Right ventricle myocardium inferior (tissue), 1 donor: ENCODE measurements around the gene MPST. TPM values are rescaled to one million over a fixed set of nuclear protein-coding genes. Genes with fewer than 3 reads are reported as not detected.
A peak's percentile ranks its signal among the peaks of the same experiment; 100 is the strongest.

Experiments used
- ATAC-seq: fragments of 200-7000 bp; cut with Tn5 transposase; one replicate; pipeline ENCODE4 v1.9.1; 2020; ENCODE audit warnings: mild to moderate bottlenecking, moderate library complexity
- DNase-seq: peaks from one replicate; pipeline ENCODE4 v3.0.0; 2021; ENCODE audit errors: missing footprints
- intact Hi-C: fragments of 100-400 bp; cut with DNase I; formaldehyde crosslinking; loops from one replicate; pipeline ENCODE4 v1.11.0; 2022
- total RNA-seq: library from RNA; stranded (reverse); fragmentation: NEBNext Ultra II Directional; extraction: Animal tissue kit (Norgen Biotek cat#: 25700); gene quantifications from one replicate; pipeline ENCODE4 v1.2.1, GENCODE V29; 2021
- donor health status: DM: no; HTN: yes; CAD: no; lungs with severe emphysema.

The MPST gene
- total RNA-seq, 1 donor from 2014 or later = 58.4 TPM

DNA sequence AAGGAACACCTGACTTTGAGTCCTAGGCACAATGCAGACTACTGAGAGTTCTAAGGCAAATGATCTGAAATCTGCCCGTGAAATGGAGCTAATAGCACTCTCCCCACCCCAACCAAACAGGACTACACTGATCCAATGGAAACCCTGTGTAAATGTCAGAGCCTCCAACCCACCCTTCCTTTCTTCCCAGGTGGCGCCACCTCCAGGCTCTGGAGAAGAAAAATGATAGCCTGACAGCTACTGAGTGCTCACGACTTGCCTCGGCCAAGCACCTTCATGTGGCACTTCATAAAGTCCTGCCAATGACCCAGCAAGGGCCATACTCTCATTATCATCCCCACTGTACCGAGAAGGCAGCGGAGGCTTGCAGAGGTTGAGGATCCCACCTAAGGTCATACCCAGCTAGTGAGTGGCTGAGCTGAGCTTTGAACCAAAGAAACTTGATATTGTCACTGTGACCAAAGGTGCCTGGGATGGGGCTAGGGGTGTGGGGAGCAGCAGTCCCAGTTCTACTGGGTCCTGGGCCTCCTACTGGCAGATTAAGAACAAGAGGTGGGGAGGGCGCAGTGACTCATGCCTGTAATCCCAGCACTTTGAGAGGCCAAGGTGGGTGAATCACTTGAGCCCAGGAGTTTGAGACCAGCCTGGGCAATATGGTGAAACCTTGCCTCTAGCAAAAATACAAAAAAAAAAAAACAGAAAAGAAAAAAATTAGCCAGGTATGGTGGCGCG, 20.8 kb upstream of the MPST start:
- no peak for DNase-seq
- intact Hi-C loops = no loop called here
- ATAC-seq = no peak

GRCh38 chr22:36999463-36999862, 20.1 kb upstream of the MPST start:
- ATAC-seq (no peak), DNase-seq (no peak)
- intact Hi-C loops = no loop called here

GRCh38 chr22:37000676-37001534, 18.6 kb upstream of the MPST start:
- ATAC-seq = no peak
- intact Hi-C loops = no loop called here
- no peak for DNase-seq

- ATAC-seq (no peak), DNase-seq (no peak)
- intact Hi-C loops = no loop called here
Observed at GRCh38 chr22:37001826-37002225, 17.7 kb upstream of the MPST start.

GRCh38 chr22:37002633-37003032, 16.9 kb upstream of the MPST start:
- intact Hi-C loops = no loop called here
- DNase-seq (no peak), ATAC-seq (no peak)

DNA sequence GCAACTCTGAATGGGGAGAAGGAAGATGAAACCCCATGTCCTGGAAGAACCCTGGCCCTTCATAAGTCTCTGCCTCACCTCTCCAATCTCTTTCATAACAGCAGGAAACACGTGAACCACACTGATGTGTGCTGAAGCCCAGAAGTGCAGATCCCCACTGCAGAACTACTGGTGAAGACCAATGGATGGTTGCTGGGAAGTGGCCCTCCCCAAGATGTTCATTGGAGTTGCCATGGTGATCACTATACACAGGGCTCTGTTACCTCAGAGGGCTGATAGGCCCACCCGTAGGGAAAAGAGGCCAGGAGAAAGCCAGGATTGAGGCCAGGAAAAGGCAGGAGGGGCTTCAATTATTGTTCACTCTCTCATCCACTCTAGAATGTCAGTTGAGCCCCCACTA, 11.9 kb upstream of the MPST start:
- no peak for DNase-seq
- intact Hi-C loops = no loop called here
- ATAC-seq = no peak

- DNase-seq = no peak
- no peak for ATAC-seq
- intact Hi-C loops = no loop called here
Observed at GRCh38 chr22:37008365-37008764, 11.2 kb upstream of the MPST start.

GRCh38 chr22:37009490-37009889, 10.1 kb upstream of the MPST start:
- intact Hi-C loops = no loop called here
- ATAC-seq (no peak), DNase-seq (no peak)

DNA sequence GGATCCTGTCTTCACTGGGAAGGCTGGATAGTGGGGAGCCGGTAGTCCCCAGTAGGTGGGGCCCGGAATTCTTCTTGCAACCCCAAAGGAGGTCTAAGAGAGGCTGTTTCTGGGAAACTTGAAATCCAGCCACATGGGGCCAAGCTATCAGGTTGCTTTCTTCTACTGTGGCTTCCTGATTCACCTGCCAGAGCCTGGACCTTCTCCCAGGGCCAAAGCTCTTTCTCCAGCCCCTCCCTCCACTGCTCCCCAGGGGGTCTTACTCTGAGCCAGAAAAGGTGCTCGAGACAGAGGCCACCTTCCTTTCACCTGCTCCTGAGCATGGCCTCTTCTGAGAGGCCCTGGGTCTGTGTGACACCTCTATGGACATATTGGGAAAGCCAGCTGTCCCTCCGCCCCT, 9.4 kb upstream of the MPST start:
- DNase-seq (no peak), ATAC-seq (no peak)

DNA sequence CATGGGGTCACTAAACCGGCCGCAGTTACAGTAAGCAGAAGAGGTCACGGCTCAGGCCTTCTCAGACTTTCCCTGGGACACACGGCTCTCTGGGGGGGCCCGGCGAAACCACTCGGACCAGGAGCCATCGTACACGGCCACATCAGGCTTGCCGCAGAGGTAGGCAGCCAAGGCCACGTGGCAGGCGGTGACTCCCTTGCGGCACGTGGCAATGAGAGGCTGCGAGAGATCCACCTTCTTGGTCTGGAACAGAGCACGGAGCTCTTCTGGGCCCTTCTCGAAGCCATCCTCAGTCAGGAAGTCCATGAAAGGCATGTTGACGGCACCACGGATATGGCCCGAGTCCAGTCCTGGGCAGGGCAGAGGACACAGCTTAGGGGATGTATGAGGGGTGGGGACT, 8.6 kb upstream of the MPST start:
- DNase-seq = no peak
- intact Hi-C loops = no loop called here

More for the DNA sequence above, 9.4 kb upstream of the MPST start:
- intact Hi-C loops = no loop called here

DNA sequence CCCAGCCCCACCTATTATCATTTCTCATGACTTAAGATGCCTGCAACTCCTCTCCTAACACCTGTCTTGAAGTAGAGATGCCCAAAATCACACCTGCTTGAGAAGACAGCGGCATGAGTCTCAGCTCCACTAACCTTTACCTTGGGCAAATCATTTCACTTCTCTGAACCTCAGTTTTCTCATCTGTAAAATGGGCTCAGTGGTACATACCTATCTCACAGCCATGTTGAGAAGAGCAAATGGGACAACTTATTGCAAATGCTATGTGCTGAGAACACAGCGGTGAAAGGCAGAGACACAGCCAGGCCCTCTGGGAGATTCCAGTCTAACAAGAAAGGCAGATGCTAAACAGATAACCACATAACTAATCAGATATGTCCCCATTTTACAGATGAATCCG, 8.1 kb upstream of the MPST start:
- DNase-seq (no peak), ATAC-seq (no peak)
- intact Hi-C loops = no loop called here

More for the DNA sequence above, 8.6 kb upstream of the MPST start:
- ATAC-seq = no peak

- no peak for DNase-seq
Observed at GRCh38 chr22:37012262-37012904, 7.2 kb upstream of the MPST start.

DNA sequence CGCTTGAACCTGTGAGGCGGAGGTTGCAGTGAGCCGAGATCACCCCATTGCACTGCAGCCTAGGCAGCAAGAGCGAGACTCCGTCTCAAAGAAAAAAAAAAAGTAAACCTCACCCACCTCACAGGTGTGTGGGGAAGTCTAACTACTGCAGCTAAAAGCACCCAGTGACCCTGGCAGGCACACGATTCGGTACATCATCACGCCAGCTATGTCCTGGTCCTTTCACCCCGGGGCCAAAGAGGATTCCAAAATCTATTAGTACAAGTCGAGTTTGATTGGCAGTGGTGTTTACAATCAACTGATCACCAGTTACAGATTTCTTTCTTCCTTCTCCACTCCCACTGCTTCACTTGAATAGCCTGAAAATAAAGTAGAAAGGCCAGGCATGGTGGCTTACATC, 6.6 kb upstream of the MPST start:
- intact Hi-C loops = no loop called here
- ATAC-seq (no peak), DNase-seq (no peak)

More at GRCh38 chr22:37012262-37012904, 7.2 kb upstream of the MPST start:
- intact Hi-C loops = no loop called here
- ATAC-seq = peak; percentile 74

DNA sequence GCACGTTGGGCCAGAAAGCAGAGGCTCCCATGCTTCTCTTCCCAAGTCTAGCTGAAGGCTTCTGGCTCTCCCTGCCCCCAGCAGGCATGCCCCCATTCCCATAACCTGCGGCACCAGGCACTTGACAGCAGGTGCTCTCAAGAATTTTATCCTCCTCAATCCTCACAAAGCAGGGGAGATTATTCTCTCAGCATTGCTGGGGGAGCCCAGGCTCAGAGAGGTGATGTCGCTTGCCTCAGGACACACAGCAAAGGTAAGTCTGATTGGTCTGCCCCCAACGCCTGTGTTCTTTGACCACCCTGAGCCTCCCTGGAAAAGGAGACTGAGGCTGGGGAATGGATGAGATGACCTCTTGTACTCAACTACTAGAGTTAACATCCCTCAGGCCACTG, 5.1 kb upstream of the MPST start:
- intact Hi-C loops = no loop called here
- ATAC-seq (no peak), DNase-seq (no peak)

DNA sequence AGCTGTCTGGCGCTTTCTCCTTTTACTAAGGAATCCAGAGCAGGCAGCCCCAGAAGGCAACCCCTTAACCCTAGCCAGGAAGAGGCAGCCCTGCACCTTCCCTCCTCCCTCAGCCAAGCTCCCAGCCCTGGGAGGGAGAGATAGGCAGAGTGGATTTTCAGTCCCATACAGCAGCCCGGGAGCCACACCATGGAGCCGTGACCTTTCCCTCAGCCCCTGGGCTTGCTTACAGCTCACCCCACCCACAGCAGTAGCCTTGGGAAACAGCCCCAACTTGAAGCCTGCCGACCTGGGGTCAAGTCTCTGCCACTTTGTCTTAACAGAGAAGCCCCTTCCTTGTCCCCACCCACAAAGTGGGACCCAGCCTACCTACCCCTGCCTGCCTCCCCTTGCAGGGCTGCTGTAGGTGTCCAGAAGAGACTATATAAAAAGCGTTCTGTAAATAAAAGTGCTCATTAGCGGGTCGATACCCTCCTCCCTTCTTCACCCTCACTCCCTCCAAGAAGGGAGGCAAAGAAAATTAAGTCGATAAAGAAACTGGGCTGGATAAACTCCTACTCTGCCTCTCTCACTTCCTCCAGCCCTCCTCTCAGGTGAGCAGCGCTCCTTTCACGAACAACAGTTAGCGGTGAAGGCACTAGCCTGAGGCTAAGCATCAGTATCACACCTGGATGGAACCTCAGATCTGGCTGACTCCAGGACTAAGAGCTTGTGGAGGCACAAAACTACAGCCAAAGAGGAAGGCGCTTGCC, 4.5 kb upstream of the MPST start:
- intact Hi-C loops = no loop called here
- no peak for ATAC-seq

GRCh38 chr22:37015587-37015878, 4.0 kb upstream of the MPST start:
- intact Hi-C loops = no loop called here
- ATAC-seq = no peak
- DNase-seq = no peak

More for the DNA sequence above, 4.5 kb upstream of the MPST start:
- no peak for DNase-seq

GRCh38 chr22:37016134-37016910, 3.2 kb upstream of the MPST start:
- ATAC-seq (no peak), DNase-seq (no peak)
- intact Hi-C loops = no loop called here

- ATAC-seq (no peak), DNase-seq (no peak)
- intact Hi-C loops = no loop called here
Observed at GRCh38 chr22:37017356-37017755, 2.2 kb upstream of the MPST start.
